Left forelimb (tissue), 1 donor: Measurements from ENCODE around the gene MTHFSD.

ENCODE experiments used
- DNase-seq: peaks from one replicate; pipeline ENCODE4 v3.0.0-alpha.2; 2018; ENCODE audit warnings: low spot score

The MTHFSD gene

DNA sequence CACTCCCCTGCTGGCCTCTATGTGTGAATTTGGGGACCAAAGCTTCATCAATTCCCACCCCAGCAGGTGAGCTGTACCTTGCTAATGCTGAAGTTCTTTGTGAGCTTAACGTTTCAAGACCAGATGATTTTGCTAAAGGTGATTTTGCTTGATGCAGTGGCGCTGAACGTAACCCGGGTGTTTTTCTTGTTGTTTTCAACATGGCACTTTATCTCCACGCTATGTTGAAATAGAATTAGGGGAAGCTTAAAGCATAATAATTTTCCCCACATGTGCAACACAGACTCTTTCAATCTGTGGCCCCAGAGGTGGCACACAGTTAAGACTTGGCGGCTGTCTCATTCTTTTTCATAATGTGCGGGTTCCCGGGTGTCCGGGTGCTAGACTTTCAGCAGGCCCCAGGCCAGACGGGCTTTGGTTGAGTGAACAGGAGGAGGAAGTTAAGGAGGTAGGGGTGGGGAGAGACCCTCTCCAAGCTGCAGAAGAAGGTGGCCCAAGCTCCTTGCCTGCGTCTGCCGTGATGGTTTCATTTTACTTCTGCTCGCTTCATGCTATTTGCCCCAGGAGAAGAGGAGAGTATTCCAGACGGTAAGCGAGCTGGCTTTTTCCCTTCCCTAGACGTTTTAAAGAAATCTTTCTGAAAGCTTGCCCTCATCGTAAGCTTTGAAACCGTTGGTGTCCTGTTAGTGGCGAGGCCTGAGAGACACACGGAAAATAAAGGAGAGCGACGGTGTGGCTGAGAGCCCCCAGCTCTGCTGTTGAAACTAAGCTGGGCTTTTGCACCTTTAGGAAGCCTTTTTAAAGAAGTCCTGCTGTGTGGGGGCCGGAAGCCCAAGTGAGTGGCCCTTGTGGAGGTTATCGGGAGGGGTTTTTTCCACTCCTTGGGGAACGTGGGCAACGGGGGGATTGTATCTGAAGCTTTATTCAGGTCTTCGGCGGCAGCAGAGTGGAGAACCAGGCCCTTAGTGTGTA, 15.8 kb upstream of the MTHFSD start:
- no peak for DNase-seq

DNA sequence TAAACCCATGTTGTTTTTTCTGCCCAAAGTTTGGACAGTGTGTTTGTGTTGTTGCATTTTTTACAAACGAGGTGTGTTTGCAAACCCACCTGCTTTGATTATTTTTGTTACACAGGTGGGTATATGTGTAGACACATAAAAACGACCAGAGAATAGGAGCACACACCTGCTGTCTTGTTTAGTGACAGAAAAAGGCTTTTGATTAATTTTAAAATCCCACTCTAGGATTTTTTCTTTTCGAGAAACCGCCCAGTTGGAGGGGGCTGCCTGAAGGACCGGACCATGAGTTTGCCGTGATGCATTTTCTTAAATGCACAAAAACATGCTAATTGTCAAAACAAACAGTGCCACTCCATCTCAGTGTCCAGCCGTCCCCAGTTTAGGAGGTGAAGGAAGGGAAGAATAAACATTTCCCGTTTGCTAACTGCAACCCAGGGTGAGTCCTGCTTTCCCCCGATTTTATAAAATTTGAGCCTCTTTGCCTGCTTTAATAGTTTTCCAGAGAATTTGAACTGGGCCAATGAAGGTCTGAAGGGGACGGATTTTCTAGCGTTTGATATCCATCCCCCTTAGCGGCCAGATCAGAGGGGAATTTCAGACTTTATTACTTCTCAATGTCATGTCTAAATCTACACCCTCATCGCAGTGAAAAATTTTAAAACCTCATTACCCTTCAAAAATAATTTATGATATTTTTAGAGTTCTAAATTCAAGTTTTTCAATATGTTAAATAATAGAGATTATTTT, 14.8 kb upstream of the MTHFSD start:
- DNase-seq, result no peak

DNA sequence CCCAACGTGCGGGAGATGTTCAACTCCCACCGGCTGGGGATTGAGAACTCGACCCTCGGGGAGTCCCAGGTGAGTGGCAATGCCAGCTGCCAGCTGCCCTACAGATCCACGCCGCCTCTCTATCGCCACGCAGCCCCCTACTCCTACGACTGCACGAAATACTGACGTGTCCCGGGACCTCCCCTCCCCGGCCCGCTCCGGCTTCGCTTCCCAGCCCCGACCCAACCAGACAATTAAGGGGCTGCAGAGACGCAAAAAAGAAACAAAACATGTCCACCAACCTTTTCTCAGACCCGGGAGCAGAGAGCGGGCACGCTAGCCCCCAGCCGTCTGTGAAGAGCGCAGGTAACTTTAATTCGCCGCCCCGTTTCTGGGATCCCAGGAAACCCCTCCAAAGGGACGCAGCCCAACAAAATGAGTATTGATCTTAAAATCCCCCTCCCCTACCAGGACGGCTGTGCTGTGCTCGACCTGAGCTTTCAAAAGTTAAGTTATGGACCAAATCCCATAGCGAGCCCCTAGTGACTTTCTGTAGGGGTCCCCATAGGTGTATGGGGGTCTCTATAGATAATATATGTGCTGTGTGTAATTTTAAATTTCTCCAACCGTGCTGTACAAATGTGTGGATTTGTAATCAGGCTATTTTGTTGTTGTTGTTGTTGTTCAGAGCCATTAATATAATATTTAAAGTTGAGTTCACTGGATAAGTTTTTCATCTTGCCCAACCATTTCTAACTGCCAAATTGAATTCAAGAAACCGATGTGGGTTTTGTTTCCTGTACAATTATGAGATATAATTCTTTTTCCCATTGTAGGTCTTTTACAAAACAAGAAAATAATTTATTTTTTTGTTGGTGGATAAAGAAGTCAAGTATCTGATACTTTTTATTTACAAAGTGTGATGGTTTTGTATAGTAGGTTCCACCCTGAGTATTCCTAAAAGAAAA, 13.9 kb upstream of the MTHFSD start:
- no peak for DNase-seq

DNA sequence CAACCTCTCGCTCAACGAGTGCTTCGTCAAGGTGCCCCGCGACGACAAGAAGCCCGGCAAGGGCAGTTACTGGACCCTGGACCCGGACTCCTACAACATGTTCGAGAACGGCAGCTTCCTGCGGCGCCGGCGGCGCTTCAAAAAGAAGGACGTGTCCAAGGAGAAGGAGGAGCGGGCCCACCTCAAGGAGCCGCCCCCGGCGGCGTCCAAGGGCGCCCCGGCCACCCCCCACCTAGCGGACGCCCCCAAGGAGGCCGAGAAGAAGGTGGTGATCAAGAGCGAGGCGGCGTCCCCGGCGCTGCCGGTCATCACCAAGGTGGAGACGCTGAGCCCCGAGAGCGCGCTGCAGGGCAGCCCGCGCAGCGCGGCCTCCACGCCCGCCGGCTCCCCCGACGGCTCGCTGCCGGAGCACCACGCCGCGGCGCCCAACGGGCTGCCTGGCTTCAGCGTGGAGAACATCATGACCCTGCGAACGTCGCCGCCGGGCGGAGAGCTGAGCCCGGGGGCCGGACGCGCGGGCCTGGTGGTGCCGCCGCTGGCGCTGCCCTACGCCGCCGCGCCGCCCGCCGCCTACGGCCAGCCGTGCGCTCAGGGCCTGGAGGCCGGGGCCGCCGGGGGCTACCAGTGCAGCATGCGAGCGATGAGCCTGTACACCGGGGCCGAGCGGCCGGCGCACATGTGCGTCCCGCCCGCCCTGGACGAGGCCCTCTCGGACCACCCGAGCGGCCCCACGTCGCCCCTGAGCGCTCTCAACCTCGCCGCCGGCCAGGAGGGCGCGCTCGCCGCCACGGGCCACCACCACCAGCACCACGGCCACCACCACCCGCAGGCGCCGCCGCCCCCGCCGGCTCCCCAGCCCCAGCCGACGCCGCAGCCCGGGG, 12.9 kb upstream of the MTHFSD start:
- peak; percentile 66 for DNase-seq

DNA sequence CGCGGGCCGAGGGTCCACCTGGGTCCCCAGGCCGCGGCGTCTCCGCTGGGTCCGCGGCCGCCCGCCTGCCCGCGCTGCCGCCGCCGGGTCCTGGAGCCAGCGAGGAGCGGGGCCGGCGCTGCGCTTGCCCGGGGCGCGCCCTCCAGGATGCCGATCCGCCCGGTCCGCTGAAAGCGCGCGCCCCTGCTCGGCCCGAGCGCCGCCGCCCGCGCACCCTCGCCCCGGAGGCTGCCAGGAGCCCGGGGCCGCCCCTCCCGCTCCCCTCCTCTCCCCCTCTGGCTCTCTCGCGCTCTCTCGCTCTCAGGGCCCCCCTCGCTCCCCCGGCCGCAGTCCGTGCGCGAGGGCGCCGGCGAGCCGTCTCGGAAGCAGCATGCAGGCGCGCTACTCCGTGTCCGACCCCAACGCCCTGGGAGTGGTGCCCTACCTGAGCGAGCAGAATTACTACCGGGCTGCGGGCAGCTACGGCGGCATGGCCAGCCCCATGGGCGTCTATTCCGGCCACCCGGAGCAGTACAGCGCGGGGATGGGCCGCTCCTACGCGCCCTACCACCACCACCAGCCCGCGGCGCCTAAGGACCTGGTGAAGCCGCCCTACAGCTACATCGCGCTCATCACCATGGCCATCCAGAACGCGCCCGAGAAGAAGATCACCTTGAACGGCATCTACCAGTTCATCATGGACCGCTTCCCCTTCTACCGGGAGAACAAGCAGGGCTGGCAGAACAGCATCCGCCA, 12.1 kb upstream of the MTHFSD start:
- DNase-seq, result peak; percentile 68

DNA sequence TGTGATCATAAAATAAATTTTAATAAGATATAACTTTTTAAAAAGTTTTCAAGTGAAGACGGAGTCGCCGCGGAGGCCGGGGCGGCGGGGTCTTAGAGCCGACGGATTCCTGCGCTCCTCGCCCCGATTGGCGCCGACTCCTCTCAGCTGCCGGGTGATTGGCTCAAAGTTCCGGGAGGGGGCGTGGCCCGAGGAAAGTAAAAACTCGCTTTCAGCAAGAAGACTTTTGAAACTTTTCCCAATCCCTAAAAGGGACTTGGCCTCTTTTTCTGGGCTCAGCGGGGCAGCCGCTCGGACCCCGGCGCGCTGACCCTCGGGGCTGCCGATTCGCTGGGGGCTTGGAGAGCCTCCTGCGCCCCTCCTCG, 11.5 kb upstream of the MTHFSD start, which contains the start of gene FOXC2:
TSS of gene FOXC2 (plus strand) at position 229 of the 365 bp plus-strand sequence. CDS start 507 bp downstream, outside the sequence.
- DNase-seq, result peak; percentile 91

DNA sequence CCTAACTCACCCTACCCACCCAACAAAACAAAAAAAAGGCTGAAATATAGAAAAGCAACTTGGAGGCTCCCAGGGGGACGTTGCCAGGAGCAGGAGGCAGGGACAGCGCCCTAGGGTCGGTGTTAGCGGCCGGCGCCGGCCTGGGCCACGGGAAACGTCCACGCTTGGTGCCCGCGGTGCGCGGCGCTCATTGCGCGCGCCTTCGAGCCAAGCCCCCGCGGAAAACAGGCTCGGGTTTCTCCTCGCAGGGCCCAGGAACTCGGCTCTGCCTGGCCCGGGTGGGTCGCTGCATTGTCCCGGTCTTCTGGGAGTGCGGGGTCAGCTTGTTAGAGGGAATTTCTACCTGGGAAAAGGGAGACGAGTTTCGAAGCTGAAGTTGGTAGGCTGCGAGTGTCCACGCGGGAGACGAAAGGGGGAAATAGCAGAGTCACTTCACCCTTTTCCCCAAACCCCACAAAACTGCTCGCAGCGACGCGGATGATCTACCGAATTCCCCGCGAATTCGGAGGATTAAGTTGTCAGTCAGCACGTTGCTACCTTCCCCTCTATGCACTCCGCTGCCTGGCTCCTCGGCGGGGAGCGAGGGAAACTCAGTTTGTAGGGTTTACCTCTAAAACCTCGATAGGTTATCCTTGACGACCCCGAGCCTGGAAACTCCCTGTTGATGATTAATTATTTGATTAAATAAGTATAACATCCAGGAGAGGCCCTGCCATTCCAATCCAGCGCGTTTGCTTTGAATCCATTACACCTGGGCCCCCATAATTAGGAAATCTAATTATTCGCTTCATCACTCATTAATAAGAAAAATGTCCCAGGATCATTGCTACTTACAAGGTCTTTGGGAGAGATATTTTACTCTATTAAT, 10.8 kb upstream of the MTHFSD start:
- peak; percentile 58 for DNase-seq

DNA sequence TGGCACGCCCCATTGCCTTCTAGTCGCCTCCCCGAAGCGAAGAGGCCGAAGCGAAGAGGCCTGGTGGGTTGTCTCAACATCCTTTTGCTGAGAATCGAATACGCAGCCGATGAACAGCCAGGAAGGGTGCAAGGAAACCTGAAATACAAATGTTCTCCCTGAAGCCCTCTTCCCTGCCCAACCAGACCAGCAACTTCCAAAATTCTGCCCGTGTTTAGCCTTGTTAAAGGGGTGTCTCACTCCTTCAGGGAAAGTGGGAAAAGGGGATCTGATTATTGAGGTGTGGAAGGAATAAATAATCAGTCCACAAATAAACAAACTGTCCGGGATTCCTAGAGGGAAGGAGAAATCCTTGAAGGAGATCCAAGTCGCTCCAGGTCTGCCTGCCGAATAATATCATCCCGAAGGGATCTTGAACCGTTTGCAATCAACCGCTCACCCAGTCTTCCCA, 10.2 kb upstream of the MTHFSD start:
- DNase-seq, result peak; percentile 63

DNA sequence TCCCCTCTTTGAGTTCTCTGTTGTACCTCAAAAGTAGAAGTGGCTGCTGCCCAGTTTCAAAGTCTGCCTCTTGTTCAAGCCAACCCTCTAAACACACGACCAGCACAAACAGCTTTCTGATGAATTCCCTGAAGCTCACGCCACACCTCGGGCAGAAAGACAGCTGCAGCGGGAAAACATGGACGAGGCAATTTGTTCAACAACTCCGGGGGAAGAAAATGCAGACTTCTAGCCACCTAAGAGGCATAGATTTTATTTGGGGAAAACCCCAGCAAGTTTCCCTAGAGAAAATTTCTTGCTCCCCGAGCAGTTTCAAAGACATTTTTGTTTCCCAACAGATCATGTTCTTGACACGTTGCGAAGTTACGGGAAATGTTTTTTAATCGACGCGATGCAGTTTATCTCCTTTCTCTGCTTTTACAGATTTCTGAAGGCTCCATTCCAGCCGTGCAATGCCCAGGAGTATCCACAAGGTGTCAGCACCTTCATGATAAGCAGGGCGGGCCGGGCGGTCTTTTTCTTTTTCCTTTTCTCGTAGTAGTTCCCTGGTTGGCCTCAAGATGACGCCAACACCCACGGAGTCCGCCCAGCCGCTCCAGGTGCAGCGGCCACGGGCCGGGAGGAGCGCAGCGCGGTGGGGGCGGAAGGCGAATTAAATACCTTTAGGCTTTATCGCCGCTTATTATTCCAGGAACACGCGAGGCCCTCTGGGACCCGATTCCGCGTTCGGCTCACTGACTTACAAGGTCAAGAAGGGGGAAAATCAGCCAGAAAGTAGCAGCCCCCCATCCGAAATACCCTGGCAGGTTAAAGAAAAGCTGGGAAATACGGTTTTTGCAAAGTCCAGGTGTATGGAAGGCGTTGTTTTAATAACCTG, 8.7 kb upstream of the MTHFSD start:
- DNase-seq, result peak; percentile 90

DNA sequence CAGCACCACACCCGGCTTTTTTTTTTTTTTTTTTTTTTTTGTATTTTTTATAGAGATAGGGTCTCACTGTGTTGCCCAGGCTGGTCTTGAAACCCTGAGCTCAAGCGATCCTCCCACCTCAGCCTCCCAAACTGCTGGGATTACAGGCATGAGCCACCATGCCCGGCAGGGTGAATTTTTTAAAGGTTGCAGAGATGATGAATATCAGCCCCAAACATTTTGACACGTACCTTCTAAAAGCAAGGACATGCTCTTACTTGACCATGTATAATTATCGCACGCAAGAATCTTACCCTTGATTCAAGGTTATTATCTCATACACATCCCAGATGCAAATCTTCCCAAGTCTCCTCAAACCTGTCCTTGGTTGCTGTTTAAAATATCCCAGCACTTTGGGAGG, 7.3 kb upstream of the MTHFSD start:
- no peak for DNase-seq

DNA sequence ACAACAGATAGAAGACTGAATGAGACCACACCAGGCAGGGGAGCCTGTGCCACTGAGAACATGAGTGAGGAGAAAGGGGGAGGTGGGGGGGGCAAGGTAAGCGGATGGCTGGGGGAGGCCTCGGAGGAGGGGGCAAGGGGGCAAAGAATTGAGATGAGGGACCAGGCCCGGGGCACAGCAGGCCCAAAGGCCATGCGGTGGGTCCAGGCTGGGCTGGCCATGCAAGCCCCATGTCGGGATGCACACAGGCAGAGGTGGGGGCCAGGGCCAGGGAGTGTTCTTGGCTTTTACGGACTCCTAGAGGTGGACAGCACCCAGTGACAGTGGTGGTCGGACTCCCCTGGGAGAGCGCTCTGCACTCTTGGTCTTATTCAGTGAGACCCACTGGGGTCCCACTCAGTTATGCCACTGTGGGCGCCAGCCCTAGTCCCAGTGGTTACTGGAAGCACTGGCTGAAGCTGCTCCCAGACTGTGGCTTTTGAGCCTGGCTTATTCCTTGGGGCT, 4.8 kb upstream of the MTHFSD start:
- DNase-seq, result no peak

DNA sequence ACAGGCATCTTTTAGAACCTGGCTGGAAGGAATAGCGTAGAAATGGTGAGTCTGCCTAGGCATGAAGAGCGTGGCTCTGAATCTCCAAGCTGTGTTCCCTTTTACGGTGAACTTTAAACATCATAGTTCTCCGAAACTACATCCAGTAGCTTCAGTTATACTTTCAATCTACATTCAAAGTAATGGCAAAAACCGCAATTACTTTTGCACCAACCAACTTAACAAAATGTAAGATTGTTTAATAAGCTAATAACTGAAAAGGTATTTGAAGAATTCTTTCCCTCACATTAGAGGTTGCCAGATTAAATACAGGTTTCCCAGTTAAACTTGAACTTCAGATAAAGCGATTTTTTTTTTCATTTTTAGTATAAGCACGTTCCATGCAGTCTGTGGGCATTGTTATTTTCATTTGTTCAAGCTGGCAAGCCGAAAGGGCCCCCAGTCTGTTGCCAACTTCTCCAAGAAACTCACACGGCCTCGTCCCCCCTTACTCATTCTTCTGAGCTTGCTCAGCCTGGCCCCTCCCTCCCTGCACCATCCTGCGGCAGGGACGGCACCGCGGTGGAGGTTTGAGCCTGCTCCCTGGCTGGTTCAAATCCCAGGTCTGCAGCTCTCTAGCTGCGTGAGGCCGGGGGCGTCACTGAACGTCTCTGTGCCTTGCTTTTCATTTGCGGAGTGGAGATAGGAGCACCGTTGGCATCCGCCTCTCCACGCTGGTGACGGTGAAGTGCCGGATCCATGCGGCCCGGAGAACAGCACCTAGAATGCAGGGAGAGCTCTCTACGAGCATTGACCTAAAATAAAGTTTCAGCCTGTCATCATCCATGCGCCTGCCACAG, 3.5 kb upstream of the MTHFSD start:
- DNase-seq, result no peak

DNA sequence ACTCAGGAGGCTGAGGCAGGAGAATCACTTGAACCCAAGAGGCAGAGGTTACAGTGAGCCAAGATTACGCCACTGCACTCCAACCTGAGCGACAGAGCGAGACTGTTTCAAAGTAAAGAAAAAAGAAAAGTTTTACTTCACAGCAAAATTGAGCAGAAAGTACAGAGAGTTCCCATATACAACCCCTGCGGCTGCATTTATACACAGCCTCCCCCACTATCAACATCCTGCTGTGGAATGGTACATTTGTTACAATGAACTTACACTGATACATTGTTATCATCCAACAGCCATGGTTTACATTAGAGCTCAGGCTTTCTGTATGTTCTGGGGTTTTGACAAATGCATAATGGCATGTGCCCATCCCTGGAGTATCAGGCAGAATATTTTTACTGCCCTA, 2.6 kb upstream of the MTHFSD start:
- DNase-seq, result no peak

DNA sequence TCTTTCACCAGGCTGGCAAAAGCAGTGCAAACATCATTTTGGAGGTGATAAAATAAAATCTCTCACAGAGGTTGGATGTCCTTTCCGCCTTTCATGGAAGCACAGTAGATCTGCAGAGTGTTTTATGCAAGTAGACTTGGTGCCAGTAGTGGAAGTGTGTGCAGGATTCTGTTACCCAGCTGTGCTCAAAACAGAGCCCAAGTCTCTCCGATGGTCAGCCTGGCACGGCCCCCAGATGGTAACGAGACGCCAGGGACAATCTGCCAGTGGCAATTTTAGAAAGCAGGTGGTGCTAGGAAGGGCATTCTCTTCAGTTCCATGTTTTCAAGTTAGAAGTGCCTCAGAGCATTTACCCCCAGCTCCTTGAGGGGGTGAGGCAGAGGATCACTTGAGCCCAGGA, 1.5 kb upstream of the MTHFSD start:
- DNase-seq, result no peak

DNA sequence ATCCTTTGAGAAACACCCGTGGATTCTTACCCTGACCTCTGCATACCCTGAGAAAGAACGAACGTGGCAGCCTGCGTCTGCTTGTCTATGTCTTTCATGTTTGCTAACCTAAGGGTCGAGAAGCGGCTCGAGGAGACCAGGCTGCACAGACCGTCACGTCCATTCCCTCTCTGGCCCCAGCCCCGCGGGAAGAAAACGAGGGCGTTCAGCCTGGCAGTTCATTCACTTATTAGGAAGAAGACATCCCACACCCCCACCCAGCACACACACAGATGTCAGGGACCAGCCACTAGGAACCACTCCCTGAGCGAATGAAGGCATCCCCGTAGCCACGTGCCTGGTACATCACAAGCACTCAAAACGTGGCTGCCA, 655 bp upstream of the MTHFSD start:
- DNase-seq, result peak; percentile 55

DNA sequence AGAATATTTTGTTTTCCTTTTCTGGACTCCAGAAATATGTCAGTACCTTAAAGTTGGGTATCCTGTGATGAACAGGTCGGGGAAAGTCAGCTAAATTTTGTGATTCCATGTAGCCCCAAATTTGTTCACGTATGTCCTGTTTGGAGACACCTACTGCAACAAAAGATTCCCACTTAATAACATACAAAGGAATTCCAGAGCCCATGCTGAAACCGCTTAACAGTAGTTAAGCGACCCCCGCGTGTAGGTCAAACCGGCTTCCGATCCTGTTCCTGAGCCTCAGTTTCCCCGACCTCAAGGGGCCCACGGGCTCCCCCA, 477 bp downstream of the MTHFSD start:
- no peak for DNase-seq

DNA sequence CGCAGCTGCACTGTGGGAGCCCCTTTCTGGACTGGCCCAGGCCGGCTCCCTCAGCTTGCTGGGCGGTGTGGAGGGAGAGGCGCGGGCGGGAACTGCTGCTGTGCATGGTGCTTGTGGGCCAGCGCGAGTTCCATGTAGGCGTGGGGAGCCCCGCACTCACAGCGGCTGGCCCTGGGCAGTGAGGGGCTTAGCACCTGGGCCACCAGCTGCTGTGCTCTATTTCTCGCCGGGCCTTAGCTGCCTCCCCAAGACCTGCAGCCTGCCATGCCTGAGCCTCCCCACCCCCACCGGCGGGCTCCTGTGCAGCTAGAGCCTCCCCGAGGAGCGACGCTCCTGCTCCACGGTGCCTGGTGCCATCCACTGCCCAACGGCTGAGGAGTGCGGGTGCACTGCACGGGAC, 1.7 kb downstream of the MTHFSD start:
- no peak for DNase-seq
